Neural cell (in vitro differentiated cells): ENCODE data around the gene TMEM151A.
A peak's percentile ranks its signal among the peaks of the same experiment; 100 is the strongest.

Source experiments
- CTCF ChIP-seq: fragments of 450-650 bp; IDR thresholded peaks from 2 replicates; pipeline ENCODE4 v1.5.1; 2014; ENCODE audit warnings: antibody characterized with exemption, mild to moderate bottlenecking, moderate library complexity; ENCODE audit not compliant: poor library complexity, severe bottlenecking
- EP300 ChIP-seq: fragments of 450-650 bp; conservative IDR thresholded peaks from 2 replicates; pipeline ENCODE4 v1.6.1; 2014; ENCODE audit warnings: antibody characterized with exemption, mild to moderate bottlenecking, moderate library complexity; ENCODE audit not compliant: poor library complexity, severe bottlenecking
- POLR2AphosphoS5 ChIP-seq: IDR thresholded peaks from 2 replicates; pipeline ENCODE4 v1.6.1; 2012

GRCh38 chr11:66344550-66345315 is 53.0 kb downstream of the TMEM151A start, which contains the start of gene BRMS1:
- peak; percentile 73 for TF ChIP-seq POLR2AphosphoS5
- peak; percentile 70 for TF ChIP-seq EP300
- TF ChIP-seq CTCF = peak; percentile 56
